Neuronal stem cell (in vitro differentiated cells): ENCODE data around the gene NRG2.

ENCODE experiments used
- DNase-seq: peaks from one replicate; pipeline ENCODE4 v3.0.0-alpha.2; 2013; ENCODE audit warnings: low spot score
- H2AFZ ChIP-seq: one replicate; pipeline ENCODE4 v1.6.1; 2013; ENCODE audit warnings: mild to moderate bottlenecking, low read length, inconsistent platforms
- H2AK5ac ChIP-seq: 2 replicates; pipeline ENCODE4 v1.6.1; 2013; ENCODE audit warnings: low read depth, mild to moderate bottlenecking, inconsistent platforms, low read length, moderate library complexity, mixed read lengths
- H2BK120ac ChIP-seq: 2 replicates; pipeline ENCODE4 v1.6.1; 2013; ENCODE audit warnings: low read depth, mild to moderate bottlenecking, inconsistent platforms, low read length, moderate library complexity, mixed read lengths
- H2BK12ac ChIP-seq: one replicate; pipeline ENCODE4 v1.6.1; 2013; ENCODE audit warnings: low read length, inconsistent platforms
- H2BK15ac ChIP-seq: 2 replicates; pipeline ENCODE4 v1.6.1; 2013; ENCODE audit warnings: mild to moderate bottlenecking, low read length, inconsistent platforms, mixed read lengths
- H2BK5ac ChIP-seq: one replicate; pipeline ENCODE4 v1.6.1; 2013; ENCODE audit warnings: inconsistent platforms, mild to moderate bottlenecking, low read length, moderate library complexity
- H3K14ac ChIP-seq: one replicate; pipeline ENCODE4 v1.6.1; 2013; ENCODE audit warnings: low read length, inconsistent platforms
- H3K18ac ChIP-seq: 2 replicates; pipeline ENCODE4 v1.6.1; 2013; ENCODE audit warnings: low read length, inconsistent platforms
- H3K23ac ChIP-seq: 2 replicates; pipeline ENCODE4 v1.6.1; 2013; ENCODE audit warnings: low read depth, mild to moderate bottlenecking, mixed read lengths, low read length, inconsistent platforms; ENCODE audit not compliant: poor library complexity
- H3K27ac ChIP-seq: replicated peaks from 3 replicates; pipeline ENCODE4 v1.5.1; 2013; ENCODE audit warnings: low read length, inconsistent platforms
- H3K27me3 ChIP-seq, 3 experiments: 2 replicates each; pipeline ENCODE4 v1.6.1; 2013; ENCODE audit warnings: low read length in 3 of 3, mild to moderate bottlenecking in 2 of 3, inconsistent platforms in 1 of 3, low read depth in 1 of 3, mixed read lengths in 1 of 3, moderate library complexity in 1 of 3; ENCODE audit not compliant: control insufficient read depth in 3 of 3, insufficient read depth in 3 of 3
- H3K36me3 ChIP-seq, 2 donors: replicated peaks in 1 of 2; 2 replicates each; pipeline ENCODE4 v1.6.1; 2013; ENCODE audit warnings: low read length in 2 of 2; ENCODE audit not compliant: control insufficient read depth in 2 of 2, insufficient read depth in 2 of 2
- H3K4ac ChIP-seq: 2 replicates; pipeline ENCODE4 v1.6.1; 2013; ENCODE audit warnings: inconsistent platforms, mild to moderate bottlenecking, low read length, moderate library complexity
- H3K4me1 ChIP-seq, 2 donors: 1 replicate in 1 of 2; 2 replicates in 1 of 2; pipeline ENCODE4 v1.6.1; 2013; ENCODE audit warnings: low read length in 2 of 2, low read depth in 1 of 2; ENCODE audit not compliant: control insufficient read depth in 2 of 2, insufficient read depth in 1 of 2
- H3K4me2 ChIP-seq: one replicate; pipeline ENCODE4 v1.6.1; 2013; ENCODE audit warnings: mild to moderate bottlenecking, low read length, inconsistent platforms; ENCODE audit not compliant: insufficient read depth, poor library complexity, severe bottlenecking
- H3K4me3 ChIP-seq, 2 donors: 2 replicates each; pipeline ENCODE4 v1.5.1; 2013; ENCODE audit warnings: low read length in 2 of 2, mild to moderate bottlenecking in 2 of 2, inconsistent platforms in 1 of 2, moderate library complexity in 1 of 2
- H3K79me1 ChIP-seq: one replicate; pipeline ENCODE4 v1.6.1; 2013; ENCODE audit warnings: low read depth, mild to moderate bottlenecking, inconsistent platforms, low read length, moderate library complexity
- H3K9ac ChIP-seq: one replicate; pipeline ENCODE4 v1.6.1; 2013; ENCODE audit warnings: mild to moderate bottlenecking, low read depth, low read length, inconsistent platforms; ENCODE audit not compliant: poor library complexity
- H3K9me3 ChIP-seq, 2 donors: replicated peaks in 1 of 2; 2 replicates each; pipeline versions ENCODE3 to v1.6.1; 2013; ENCODE audit warnings: low read length in 2 of 2, mild to moderate bottlenecking in 2 of 2, inconsistent platforms in 1 of 2, low read depth in 1 of 2, mixed read lengths in 1 of 2, moderate library complexity in 1 of 2; ENCODE audit not compliant: control insufficient read depth in 2 of 2, insufficient read depth in 1 of 2
- H4K8ac ChIP-seq: one replicate; pipeline ENCODE4 v1.6.1; 2013; ENCODE audit warnings: low read depth, mild to moderate bottlenecking, inconsistent platforms, low read length, moderate library complexity
- H4K91ac ChIP-seq: one replicate; pipeline ENCODE4 v1.6.1; 2013; ENCODE audit warnings: low read length, low read depth, mild to moderate bottlenecking, inconsistent platforms; ENCODE audit not compliant: poor library complexity
- WGBS, 2 donors: extraction: QIAGEN DNeasy Blood & Tissue Kit; methylation state at CpG; one replicate each; pipeline ENCODE4 v1.1.7; 2013; ENCODE audit warnings: missing lambda C conversion rate in 2 of 2, mixed read lengths in 1 of 2; ENCODE audit not compliant: insufficient read length in 2 of 2, insufficient replicate concordance in 1 of 2; ENCODE audit errors: extremely low coverage in 2 of 2; 5-methylcytosine and 5-hydroxymethylcytosine counted together

Gene NRG2

DNA sequence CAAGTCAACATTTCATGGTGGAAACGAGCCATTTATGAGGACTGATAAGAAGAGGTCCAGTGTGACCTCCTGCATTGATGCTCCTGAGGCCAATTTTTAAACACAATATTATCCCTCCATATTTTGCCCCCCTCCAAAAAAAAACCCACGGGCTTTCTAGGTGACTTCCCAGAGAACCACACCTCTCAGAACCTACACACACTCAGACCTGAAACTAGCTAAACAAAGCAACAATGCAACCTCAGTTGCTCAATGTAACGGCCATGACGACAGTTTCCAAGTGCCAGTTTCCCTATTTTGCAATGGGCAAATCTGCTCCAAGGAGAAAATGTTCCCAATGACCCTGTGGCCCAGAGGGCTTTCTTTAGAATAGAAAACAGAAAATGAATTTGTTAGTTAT lies 3.5 kb downstream of the NRG2 start:
- Histone ChIP-seq H2AFZ (no peak overlapping the region), H3K27ac (no peak overlapping the region), H2AK5ac (no peak overlapping the region), H3K4ac (no peak overlapping the region), H3K9ac (no peak overlapping the region), H3K36me3 (no peaks in the 10 kb centered on the region), H3K4me3 (no peak overlapping the region), H3K4me2 (no peak overlapping the region), H4K91ac (no peak overlapping the region), H3K27me3 (peaks cover 12 to 79% (median 55%) of the 10 kb centered on the region in 3 experiments), H2BK12ac (no peak overlapping the region), H4K8ac (no peak overlapping the region), H2BK15ac (no peak overlapping the region), H3K9me3 (no peaks in the 10 kb centered on the region), H3K79me1 (no peaks in the 10 kb centered on the region), H3K18ac (no peak overlapping the region), H2BK120ac (no peak overlapping the region), H3K4me1 (peaks cover 8 to 14% of the 10 kb centered on the region in 2 donors), H3K14ac (no peak overlapping the region), H3K23ac (no peak overlapping the region), H2BK5ac (no peak overlapping the region)
- WGBS, 2 donors = no CpG with 5 or more reads among the region's 4 CpGs
- no peak for DNase-seq

DNA sequence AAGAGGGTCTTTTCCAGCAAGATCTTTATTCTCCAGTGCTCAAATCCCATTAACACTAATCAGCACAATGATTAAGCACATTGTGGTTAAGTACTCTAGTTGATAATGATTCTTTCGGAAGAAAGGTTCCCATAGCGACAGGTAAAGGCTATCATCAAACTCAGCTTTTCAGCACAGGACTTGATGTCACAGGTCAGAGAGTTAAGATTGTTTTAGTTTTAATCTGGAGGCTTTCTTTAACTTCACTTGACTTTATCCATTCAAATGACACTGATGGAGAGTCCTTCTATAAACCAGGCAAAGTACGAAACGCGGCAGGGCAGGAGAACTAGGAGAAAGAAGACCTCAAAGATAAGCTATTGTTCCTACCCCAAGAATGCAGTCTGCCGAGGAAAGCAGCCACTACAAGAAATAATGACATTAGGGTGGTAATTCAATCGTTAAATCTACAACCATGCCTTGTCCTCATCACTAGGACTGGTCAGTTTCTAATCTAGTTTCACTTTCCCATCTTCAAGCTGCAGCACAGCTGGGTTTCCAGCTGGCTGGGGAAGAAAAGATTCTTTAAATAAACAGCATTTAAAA lies 4.6 kb downstream of the NRG2 start:
- peak overlapping the region; percentile 14 for H3K4me2 ChIP-seq
- H2AFZ ChIP-seq = peak overlapping the region; percentile 58
- no peak overlapping the region for H3K9ac ChIP-seq
- H3K4me1 ChIP-seq = peaks cover 5 to 11% of the 10 kb centered on the region in 2 donors
- H2AK5ac ChIP-seq = no peak overlapping the region
- no peaks in the 10 kb centered on the region for H3K36me3 ChIP-seq
- no peak overlapping the region for H3K14ac ChIP-seq
- no CpG with 5 or more reads among the region's 7 CpGs for WGBS, 2 donors
- H4K91ac ChIP-seq = no peak overlapping the region
- no peak overlapping the region for H3K18ac ChIP-seq
- no peak overlapping the region for H3K27ac ChIP-seq
- no peak overlapping the region for H2BK15ac ChIP-seq
- peaks cover 12 to 69% (median 46%) of the 10 kb centered on the region in 3 experiments for H3K27me3 ChIP-seq
- H3K4ac ChIP-seq = no peak overlapping the region
- no peaks in the 10 kb centered on the region for H3K79me1 ChIP-seq
- no peak overlapping the region for H2BK5ac ChIP-seq
- no peak overlapping the region for H3K4me3 ChIP-seq
- no peak overlapping the region for H2BK12ac ChIP-seq
- DNase-seq = peak; percentile 73
- no peak overlapping the region for H2BK120ac ChIP-seq
- H4K8ac ChIP-seq = no peak overlapping the region
- H3K9me3 ChIP-seq = no peaks in the 10 kb centered on the region
- H3K23ac ChIP-seq = no peak overlapping the region

GRCh38 chr5:140037012-140037411 lies 6.1 kb downstream of the NRG2 start:
- Histone ChIP-seq H2BK120ac (no peak overlapping the region), H3K27me3 (peaks cover 8 to 69% (median 40%) of the 10 kb centered on the region in 3 experiments), H2BK5ac (no peak overlapping the region), H2AFZ (no peak overlapping the region), H2BK15ac (no peak overlapping the region), H3K18ac (no peak overlapping the region), H3K4me1 (peaks cover 4 to 5% of the 10 kb centered on the region in 2 donors), H2BK12ac (no peak overlapping the region), H3K36me3 (no peaks in the 10 kb centered on the region), H3K14ac (no peak overlapping the region), H3K4me3 (no peak overlapping the region), H4K8ac (no peak overlapping the region), H3K23ac (no peak overlapping the region), H3K9ac (no peak overlapping the region), H3K4me2 (no peak overlapping the region), H3K27ac (no peak overlapping the region), H2AK5ac (no peak overlapping the region), H3K9me3 (no peaks in the 10 kb centered on the region), H3K4ac (no peak overlapping the region), H3K79me1 (no peaks in the 10 kb centered on the region), H4K91ac (no peak overlapping the region)
- WGBS, 2 donors = no CpG with 5 or more reads among the region's 4 CpGs
- no peak for DNase-seq

DNA sequence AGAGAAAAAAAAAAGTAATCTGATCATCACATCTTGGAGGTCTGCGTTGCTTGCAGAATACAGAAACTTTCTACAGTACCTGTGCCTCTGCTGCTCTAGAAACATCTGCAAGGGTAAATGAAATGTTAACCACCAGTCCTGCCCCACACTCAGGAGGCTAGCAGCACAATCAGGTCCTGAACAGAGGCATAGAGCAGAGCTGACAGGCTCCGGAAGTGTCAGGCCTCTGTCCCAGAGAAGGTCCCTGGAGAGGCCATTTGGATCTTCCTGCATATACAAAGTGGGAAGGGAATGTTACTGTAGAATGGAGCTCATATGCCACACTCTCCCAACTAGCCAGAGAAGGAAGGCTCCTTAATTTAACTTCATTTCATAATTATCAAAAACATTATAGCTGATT lies 7.2 kb downstream of the NRG2 start:
- H3K27me3 ChIP-seq = peaks cover 5 to 67% (median 33%) of the 10 kb centered on the region in 3 experiments
- H2BK15ac ChIP-seq = no peak overlapping the region
- H3K4me1 ChIP-seq = peaks cover 0 to 3% of the 10 kb centered on the region in 2 donors
- no peak overlapping the region for H4K91ac ChIP-seq
- H2BK5ac ChIP-seq = no peak overlapping the region
- H3K27ac ChIP-seq = no peak overlapping the region
- no peaks in the 10 kb centered on the region for H3K36me3 ChIP-seq
- H2BK12ac ChIP-seq = no peak overlapping the region
- no peak overlapping the region for H3K18ac ChIP-seq
- no CpG with 5 or more reads among the region's 2 CpGs for WGBS, 2 donors
- H3K9me3 ChIP-seq = no peaks in the 10 kb centered on the region
- H2AK5ac ChIP-seq = no peak overlapping the region
- H3K23ac ChIP-seq = no peak overlapping the region
- no peak overlapping the region for H3K14ac ChIP-seq
- H3K4me3 ChIP-seq = no peak overlapping the region
- H2BK120ac ChIP-seq = no peak overlapping the region
- no peak overlapping the region for H3K4me2 ChIP-seq
- no peak overlapping the region for H2AFZ ChIP-seq
- no peaks in the 10 kb centered on the region for H3K79me1 ChIP-seq
- no peak overlapping the region for H4K8ac ChIP-seq
- no peak overlapping the region for H3K9ac ChIP-seq
- DNase-seq = no peak
- no peak overlapping the region for H3K4ac ChIP-seq
